GM21528 (cell line): Measurements from ENCODE around the gene AQP9.
"Not testable (repeated sequence)": the region's sequence is repeated elsewhere in the genome, so short reads cannot be mapped to it uniquely, and the experiment has no call there.

Experiments
- ATAC-seq: cut with Tn5 transposase; IDR thresholded peaks from one replicate; pipeline ENCODE4 v1.9.1; 2021; ENCODE audit warnings: mild to moderate bottlenecking, moderate library complexity; ENCODE audit not compliant: unreplicated experiment, low FRiP score

Gene AQP9, protein sequence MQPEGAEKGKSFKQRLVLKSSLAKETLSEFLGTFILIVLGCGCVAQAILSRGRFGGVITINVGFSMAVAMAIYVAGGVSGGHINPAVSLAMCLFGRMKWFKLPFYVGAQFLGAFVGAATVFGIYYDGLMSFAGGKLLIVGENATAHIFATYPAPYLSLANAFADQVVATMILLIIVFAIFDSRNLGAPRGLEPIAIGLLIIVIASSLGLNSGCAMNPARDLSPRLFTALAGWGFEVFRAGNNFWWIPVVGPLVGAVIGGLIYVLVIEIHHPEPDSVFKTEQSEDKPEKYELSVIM

DNA sequence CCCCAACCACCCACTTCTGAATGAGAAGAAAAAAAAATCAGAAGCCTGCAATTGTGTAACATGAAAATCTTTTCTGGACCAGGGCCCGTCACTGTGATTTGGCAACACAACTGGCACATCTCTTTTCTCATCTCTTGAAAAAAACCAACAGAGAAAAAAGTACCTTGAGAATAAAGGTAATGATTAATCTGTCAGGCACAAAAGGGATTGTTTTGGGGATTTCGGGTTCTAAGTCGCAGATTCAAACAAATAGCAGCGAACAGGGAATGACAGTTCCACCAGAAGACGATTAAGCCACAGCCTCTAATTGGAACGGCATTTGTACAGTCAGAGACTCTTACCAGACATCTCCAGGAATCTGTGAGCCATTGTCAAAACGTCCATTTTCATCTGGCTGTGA lies at the start of gene AQP9:
Gene AQP9 (plus strand): TSS at position 276 of the 400 bp plus-strand sequence. CDS start 185 bp downstream, outside the sequence.
- no peak for ATAC-seq

GRCh38 chr15:58095415-58095814 lies 42.8 kb upstream of the AQP9 start:
- ATAC-seq: no peak

- no peak for ATAC-seq
Measured at GRCh38 chr15:58096529-58097084, 41.6 kb upstream of the AQP9 start.

DNA sequence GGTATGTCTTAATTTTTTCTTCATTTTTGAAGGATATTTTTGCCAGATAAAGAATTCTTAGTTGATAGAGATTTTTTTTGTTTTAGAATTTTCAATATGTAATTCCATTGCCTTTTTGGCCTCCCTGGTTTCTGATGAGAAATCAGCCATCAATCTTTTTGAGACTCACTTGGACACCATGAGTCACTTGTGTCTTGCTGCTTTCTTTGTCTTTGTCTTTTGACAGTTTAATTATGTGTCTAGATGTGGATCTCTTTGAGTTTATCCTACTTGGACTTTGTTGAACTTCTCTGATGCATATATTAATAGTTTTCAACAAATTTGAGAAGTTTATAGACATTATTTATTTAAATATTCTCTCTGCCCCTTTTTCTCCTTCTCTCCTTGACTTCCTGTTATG lies 34.7 kb upstream of the AQP9 start:
- ATAC-seq: no peak

GRCh38 chr15:58108117-58108516 lies 30.1 kb upstream of the AQP9 start:
- no peak for ATAC-seq

GRCh38 chr15:58109419-58109818 lies 28.8 kb upstream of the AQP9 start:
- no peak for ATAC-seq

DNA sequence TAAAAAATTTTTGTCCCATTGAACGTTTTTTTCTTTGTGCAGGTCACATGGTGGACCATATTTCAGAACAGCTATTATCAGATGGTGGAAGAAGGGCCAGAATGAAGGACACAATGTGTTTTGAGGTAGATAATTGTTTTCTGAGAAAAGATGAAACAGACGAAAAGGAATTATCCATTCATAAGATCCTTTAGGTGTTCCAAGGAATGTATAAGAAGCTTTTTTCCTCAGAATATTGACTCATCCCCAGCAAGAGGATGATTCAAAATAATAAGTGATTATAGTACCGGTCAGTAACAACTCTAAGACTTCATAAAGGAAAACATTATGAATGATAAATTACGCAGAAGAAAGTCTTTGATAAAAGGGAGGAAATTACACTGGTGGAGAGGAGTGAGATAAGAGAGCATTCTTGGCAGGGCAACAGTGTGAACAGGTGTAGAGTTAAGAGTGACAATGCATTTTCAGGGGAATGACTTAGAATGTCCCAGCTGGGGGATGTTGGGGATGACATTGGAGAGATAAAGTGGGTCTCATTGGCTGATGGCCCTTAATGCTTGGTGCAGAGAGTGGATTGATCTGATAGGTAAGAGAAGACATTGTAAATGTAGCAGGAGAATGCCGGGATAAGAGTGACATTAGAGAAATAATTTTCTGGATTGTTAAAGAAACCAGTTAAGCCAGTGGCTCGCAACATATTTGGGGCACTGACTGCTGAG lies 27.0 kb upstream of the AQP9 start:
- no peak for ATAC-seq

GRCh38 chr15:58111718-58112104 lies 26.5 kb upstream of the AQP9 start:
- ATAC-seq: no peak

DNA sequence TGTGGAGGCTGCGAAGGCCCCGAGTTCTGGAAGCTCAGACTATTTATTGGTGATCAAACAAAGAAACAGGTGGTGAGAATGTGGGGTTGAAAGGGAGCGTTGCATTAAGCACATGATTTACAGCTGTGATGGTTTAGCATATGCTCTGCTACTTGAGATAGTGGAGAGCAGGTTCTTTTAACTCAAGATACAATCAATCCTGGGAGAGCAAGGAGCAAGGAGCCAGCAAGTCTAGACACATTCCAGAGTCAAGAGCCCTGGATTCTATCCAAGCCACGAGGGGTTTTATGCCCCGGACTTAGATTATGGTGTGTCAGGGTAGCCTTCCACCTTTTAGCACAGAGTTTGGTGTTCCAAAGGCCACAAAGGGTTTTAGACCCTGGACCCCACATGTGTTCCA lies 24.8 kb upstream of the AQP9 start:
- not testable (repeated sequence) for ATAC-seq

DNA sequence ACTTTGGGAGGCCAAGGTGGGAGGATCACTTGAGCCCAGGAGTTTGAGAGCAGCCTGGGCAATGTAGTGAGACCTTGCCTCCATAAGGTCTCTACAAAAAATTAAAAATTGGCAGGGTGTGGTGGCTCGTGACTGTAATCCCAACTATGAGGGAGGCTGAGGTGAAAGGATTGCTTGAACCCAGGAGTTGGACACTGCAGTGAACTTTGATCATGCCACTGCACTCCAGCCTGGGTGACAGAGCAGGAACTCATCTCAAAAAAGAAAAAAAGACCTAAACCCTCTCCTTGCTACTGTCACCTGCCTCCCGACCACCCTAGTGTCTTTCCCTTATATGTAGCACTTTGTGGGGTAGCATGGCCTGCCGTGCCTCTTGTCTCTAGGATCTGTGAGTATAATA lies 23.8 kb upstream of the AQP9 start:
- no peak for ATAC-seq

DNA sequence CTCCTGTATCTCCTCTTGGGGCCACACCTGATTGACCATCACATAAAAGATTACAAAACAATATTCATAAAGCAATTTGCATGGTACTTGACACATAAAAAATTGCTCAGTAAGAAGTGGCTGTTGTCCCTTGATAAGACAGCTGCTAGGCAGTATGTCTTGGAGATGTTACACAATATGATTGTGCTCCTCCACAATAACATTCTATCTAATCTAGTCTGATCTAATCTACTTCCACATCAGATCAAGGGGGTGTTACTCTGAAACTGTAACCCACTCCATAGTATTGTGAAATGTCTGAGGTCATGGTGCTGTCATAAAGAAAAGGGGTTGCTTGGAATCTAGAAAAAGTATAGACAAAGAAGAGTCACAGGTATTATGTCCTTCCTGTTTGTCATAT lies 23.4 kb upstream of the AQP9 start:
- no peak for ATAC-seq

DNA sequence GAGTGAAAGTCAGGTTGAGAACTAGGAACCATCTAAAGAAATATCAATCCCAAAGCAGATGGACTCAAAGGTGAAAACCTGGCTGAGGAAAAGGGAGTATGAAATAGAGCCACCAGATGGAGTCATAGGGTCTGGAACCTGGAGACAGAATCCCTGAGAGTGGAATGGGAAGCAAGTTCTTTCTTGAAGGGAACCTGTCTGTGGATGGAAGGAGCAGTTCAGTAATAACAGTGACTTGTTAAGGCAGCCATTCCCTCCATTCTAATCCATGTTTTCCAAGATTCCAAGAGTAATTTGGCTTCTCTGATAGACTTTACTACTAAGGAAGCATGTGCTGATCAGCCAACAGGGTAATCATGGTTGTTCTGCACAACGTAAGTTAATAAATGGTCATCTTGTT lies 22.5 kb upstream of the AQP9 start:
- ATAC-seq: no peak

DNA sequence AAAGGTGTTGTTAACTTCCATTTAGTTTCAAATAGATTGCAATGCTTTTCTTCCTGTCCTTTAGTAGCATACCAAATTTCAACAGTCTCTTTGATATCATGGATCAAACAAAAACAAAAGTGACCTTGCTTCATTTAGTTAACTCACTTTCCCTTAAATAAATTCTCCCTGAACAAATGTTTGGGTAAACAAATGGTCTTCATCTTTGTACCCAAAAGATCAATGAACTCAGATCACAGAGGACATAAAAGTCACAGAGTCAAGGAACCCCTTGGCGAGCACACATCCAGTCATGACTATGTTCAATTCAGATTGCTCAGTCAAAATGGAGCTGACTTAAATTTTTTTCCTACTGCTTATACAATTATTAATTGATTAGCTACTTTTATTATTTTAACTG lies 20.6 kb upstream of the AQP9 start:
- ATAC-seq: no peak

DNA sequence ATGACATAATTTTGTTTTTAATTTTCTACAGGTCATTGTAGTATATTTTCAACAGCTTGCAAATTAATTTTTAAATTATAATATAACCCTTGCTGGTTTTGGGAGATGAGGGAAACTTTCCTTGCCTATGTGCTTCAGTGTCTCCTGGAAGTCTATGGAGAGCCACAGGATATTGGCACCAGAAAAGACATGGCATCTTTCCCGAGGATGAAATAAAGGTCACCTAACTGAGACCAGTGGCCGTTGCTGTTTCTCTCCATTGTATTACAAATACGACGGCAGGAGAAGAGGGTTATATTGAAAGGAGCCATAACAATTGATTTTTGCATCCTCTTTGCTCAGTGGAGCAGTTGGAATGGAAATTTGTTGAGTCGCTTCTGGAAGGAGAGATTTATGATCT lies 19.9 kb upstream of the AQP9 start:
- ATAC-seq: no peak

GRCh38 chr15:58119016-58119415 lies 19.2 kb upstream of the AQP9 start:
- ATAC-seq: no peak

- ATAC-seq: no peak
Measured at GRCh38 chr15:58124585-58124984, 13.6 kb upstream of the AQP9 start.

- no peak for ATAC-seq
Measured at GRCh38 chr15:58125333-58125732, 12.8 kb upstream of the AQP9 start.

- no peak for ATAC-seq
Measured at GRCh38 chr15:58134886-58135285, 3.3 kb upstream of the AQP9 start.

- ATAC-seq: no peak
Measured at GRCh38 chr15:58135511-58136174, 2.5 kb upstream of the AQP9 start.

DNA sequence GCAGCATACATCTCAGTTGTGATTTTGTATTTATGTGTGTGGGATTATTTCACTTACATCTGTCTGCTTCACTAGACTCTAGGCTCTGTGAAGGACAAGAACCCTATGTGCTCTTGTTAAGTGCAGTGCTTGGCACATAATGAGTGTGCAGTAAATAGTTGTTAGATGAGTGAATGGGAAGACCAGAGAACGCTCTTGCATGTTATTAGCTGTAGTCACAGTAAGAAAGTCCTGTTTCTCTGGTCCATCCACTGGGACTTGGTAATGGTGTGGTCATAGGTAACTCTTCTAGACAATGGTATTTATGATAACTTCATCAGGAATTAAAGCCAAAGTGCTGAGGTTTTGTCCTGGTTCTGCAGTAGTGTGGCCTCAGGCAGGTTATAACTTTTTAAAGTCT lies 1.4 kb upstream of the AQP9 start:
- no peak for ATAC-seq

GRCh38 chr15:58137686-58138085 lies 495 bp upstream of the AQP9 start:
- ATAC-seq: no peak
